Measurements from ENCODE around the gene BRWD1. TPM values are rescaled to one million over a fixed set of nuclear protein-coding genes. Genes with fewer than 3 reads are reported as not detected.

Gene BRWD1
- total and polyA plus RNA-seq, 2 of the 8 experiments (the other 6 are each of a cell fraction or from before 2014, with no cell fraction given) = 9.3 to 45.2 TPM

DNA sequence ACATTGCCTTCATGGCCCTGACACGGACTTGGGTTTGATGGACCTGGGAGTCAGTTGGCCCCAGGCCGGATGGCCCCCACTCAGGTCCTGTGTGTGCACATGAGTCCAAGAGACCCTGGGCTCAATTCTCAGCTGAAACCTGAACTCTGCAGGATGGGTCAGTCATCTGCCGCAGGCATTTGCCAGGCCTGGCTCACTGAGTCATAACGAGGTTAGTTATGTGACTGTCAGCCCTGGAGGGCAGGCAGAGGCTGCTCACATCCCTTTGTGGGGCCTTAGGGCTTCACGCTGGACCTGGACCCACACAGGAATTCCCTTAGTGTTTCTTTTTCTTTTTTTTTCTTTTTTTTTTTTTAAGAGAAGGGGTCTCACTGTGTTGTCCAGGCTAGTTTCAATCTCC is 176.7 kb downstream of the BRWD1 start:
- H4K5ac ChIP-seq (ENCODE audit: insufficient read length, low read depth, low read length) = no peak overlapping the region
- no peak overlapping the region for H2BK20ac ChIP-seq (ENCODE audit: low read length)
- H3K79me1 ChIP-seq (ENCODE audit: low read depth, low read length) = no peaks in the 10 kb centered on the region
- no peak overlapping the region for H3K18ac ChIP-seq (ENCODE audit: extremely low read depth, low read length)
- H3K23ac ChIP-seq (ENCODE audit: insufficient read length) = no peak overlapping the region
- DNase-seq (ENCODE audit: low read depth in 1 of 2, low spot score in 2 of 2) (no peak), FAIRE-seq (no peak)
- H3K9me3 ChIP-seq (ENCODE audit: insufficient read depth in 2 of 2, low read depth in 1 of 2, low read length in 1 of 2) = no peaks in the 10 kb centered on the region; a peak in 1 of 4 replicates
- peaks cover 0 to 12% (median 7%) of the 10 kb centered on the region in 4 experiments; a peak in 6 of 7 replicates for H3K4me1 ChIP-seq (replicated peaks in 1 of 4; ENCODE audit: control insufficient read depth in 3 of 4, insufficient read depth in 4 of 4, low read length in 3 of 4)
- H4K20me1 ChIP-seq (replicated peaks in 1 of 2; ENCODE audit: control insufficient read depth in 1 of 2, insufficient read depth in 2 of 2, low read length in 2 of 2) = peaks cover 0 to 4% of the 10 kb centered on the region in 2 experiments
- H3K27ac ChIP-seq (ENCODE audit: low read depth, low read length) = no peak overlapping the region
- no peak overlapping the region; the same call in 1 of the 2 replicates for H2BK12ac ChIP-seq (ENCODE audit: low read depth, low read length)
- H3K56ac ChIP-seq (replicated peaks; ENCODE audit: insufficient read length, low read depth, low read length) = no peak overlapping the region
- 83% methylated on average over 5 of the region's 5 CpGs; no CpG with 5 or more reads in 1 of the 2 experiments for WGBS, 2 experiments (ENCODE audit: extremely low coverage in 1 of 2, insufficient coverage in 1 of 2, insufficient read length in 1 of 2, insufficient replicate concordance in 2 of 2, low coverage in 1 of 2, low lambda C conversion rate in 2 of 2, missing lambda C conversion rate in 1 of 2)
- no peaks in the 10 kb centered on the region for H3K36me3 ChIP-seq (ENCODE audit: control insufficient read depth in 2 of 4, insufficient read depth in 4 of 4, low read length in 3 of 4)
- POLR2A ChIA-PET (ENCODE audit: partially characterized antibody) = no interaction called here
- no peaks in the 10 kb centered on the region for H3K79me2 ChIP-seq (ENCODE audit: control insufficient read depth in 1 of 2, insufficient read depth in 2 of 2, low read length in 2 of 2)
- no peaks in the 10 kb centered on the region for H3K27me3 ChIP-seq (replicated peaks in 1 of 4; ENCODE audit: control insufficient read depth in 3 of 4, extremely low read depth in 1 of 4, insufficient read depth in 3 of 4, low read length in 3 of 4)
- H2BK5ac ChIP-seq (ENCODE audit: low read depth, low read length) = no peak overlapping the region
- H3K9ac ChIP-seq (replicated peaks in 1 of 4; ENCODE audit: extremely low read depth in 1 of 4, low read depth in 3 of 4, low read length in 3 of 4) = no peak overlapping the region
- H3K14ac ChIP-seq (ENCODE audit: insufficient read length) = no peak overlapping the region
- H2BK15ac ChIP-seq (ENCODE audit: low read length) = no peak overlapping the region
- CTCF ChIA-PET (ENCODE audit: partially characterized antibody) = interaction anchor here (0.6 to 3.3 kb wide), 16 partner anchors 10 to 778 kb away, joined by 3 to 14 read pairs (median 4); no protein-coding TSS in a partner anchor
- H3K4ac ChIP-seq (replicated peaks; ENCODE audit: insufficient read length, low read depth, low read length) = no peak overlapping the region
- H3K23me2 ChIP-seq (ENCODE audit: low read depth, low read length) = peaks cover 5% of the 10 kb centered on the region; the same call in 1 of the 2 replicates
- no peak overlapping the region for H4K91ac ChIP-seq (replicated peaks; ENCODE audit: insufficient read length, low read length)
- no peak overlapping the region for H3K4me3 ChIP-seq (ENCODE audit: extremely low read depth in 1 of 4, insufficient read depth in 2 of 4, low read depth in 3 of 4, low read length in 4 of 4)
- no peak overlapping the region for H3K4me2 ChIP-seq (ENCODE audit: insufficient read depth in 1 of 2, low read depth in 2 of 2, low read length in 2 of 2)
- H4K8ac ChIP-seq (ENCODE audit: extremely low read depth, insufficient read depth, low read length) = no peak overlapping the region; the same call in 1 of the 2 replicates
- no peak overlapping the region for H2AFZ ChIP-seq (ENCODE audit: low read length)
- no peak overlapping the region for H2BK120ac ChIP-seq (replicated peaks; ENCODE audit: low read depth, low read length)
- TF ChIP-seq POU5F1 (IDR thresholded peaks at IDR 0.05; ENCODE audit: low read depth, low read length) (no peak), TBP (IDR thresholded peaks at IDR 0.05; ENCODE audit: low read depth, low read length) (no peak)
- TF ChIP-seq, protein P1, sequence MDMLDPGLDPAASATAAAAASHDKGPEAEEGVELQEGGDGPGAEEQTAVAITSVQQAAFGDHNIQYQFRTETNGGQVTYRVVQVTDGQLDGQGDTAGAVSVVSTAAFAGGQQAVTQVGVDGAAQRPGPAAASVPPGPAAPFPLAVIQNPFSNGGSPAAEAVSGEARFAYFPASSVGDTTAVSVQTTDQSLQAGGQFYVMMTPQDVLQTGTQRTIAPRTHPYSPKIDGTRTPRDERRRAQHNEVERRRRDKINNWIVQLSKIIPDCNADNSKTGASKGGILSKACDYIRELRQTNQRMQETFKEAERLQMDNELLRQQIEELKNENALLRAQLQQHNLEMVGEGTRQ (IDR thresholded peaks at IDR 0.05; ENCODE audit: low read length) = no peak
- H2AK5ac ChIP-seq (ENCODE audit: low read depth, low read length) = peak overlapping the region; percentile 17; the same call in 1 of the 2 replicates

Data from H1 (cell line).